Pancreas (tissue), 10 donors: ENCODE measurements around the gene VPS41. TPM values are rescaled to one million over a fixed set of nuclear protein-coding genes. Genes with fewer than 3 reads are reported as not detected.

Experiments used
- ATAC-seq, 4 donors: fragments of 200-7000 bp; cut with Tn5 transposase; one replicate each; pipeline versions ENCODE4 v1.8.0 to v1.9.1; 2020; ENCODE audit warnings: mild to moderate bottlenecking in 4 of 4, moderate library complexity in 4 of 4
- DNase-seq, 6 donors: peaks; one replicate each; pipeline ENCODE4 v3.0.0-alpha.2; 2020
- FAIRE-seq: peaks from 2 replicates; lab custom pipeline; 2012; peaks lifted over from hg19 to GRCh38; lab: Jason Lieb, UNC
- H3K27ac ChIP-seq, 4 donors: fragments of 200-600 bp; sonication (generic); 1 replicate in 3 of 4; 2 replicates in 1 of 4; pipeline versions ENCODE4 v1.5.0 to v1.8.0; 2020
- H3K27me3 ChIP-seq, 4 donors: fragments of 200-600 bp; one replicate each; pipeline ENCODE4 v1.8.0; 2021
- H3K36me3 ChIP-seq, 3 donors: fragments of 200-600 bp; sonication (generic) in 1 of 3; one replicate each; pipeline versions ENCODE4 v1.5.0 to v1.8.0; 2020 to 2021
- H3K4me1 ChIP-seq, 3 donors: fragments of 200-600 bp; one replicate each; pipeline ENCODE4 v1.8.0; 2021
- H3K4me3 ChIP-seq, 4 donors: fragments of 200-600 bp; sonication (generic) in 2 of 4; one replicate each; pipeline versions ENCODE4 v1.5.0 to v1.8.0; 2020 to 2021
- H3K9me3 ChIP-seq, 4 donors: fragments of 200-600 bp; one replicate each; pipeline ENCODE4 v1.8.0; 2021
- WGBS, 2 donors: extraction: QIAGEN DNeasy Blood & Tissue Kit; methylation state at CpG; one replicate each; pipeline ENCODE4 v1.1.7; 2013; 5-methylcytosine and 5-hydroxymethylcytosine counted together
- intact Hi-C, 3 donors: fragments of 100-400 bp; cut with DNase I; formaldehyde crosslinking; loops; one replicate each; pipeline versions ENCODE4 v1.11.1 to v1.14.2; 2022
- polyA plus RNA-seq, 2 donors: library from polyadenylated mRNA; stranded (reverse); fragments of 200-250 nt; gene quantifications; one replicate each; pipeline ENCODE4 v1.2.3, GENCODE V29; 2013
- total RNA-seq, 6 donors: library from RNA; stranded (reverse); fragmentation: NEBNext Ultra II Directional in 4 of 6; extraction: Animal tissue kit (Norgen Biotek cat#: 25700) in 4 of 6; gene quantifications; one replicate each; pipeline versions ENCODE4 v1.2.1 to v1.2.4, GENCODE V29; 2021 to 2023
- TF ChIP-seq, protein P1 (sequence below), 4 donors: fragments of 200-600 bp; sonication (generic) in 3 of 4; IDR thresholded peaks; one replicate each; pipeline versions ENCODE4 v1.5.0 to v1.8.0; 2021; ENCODE audit warnings: antibody characterized with exemption in 4 of 4
- donor health status: healthy with polysubstance abuse.
- donor health status: DM: no; HTN: no; CAD: no; lungs with moderate emphysema.
- donor health status: DM: no; HTN: no; CAD: no.
- donor health status: control.
- donor health status: control.
- donor health status: Bipolar disorder and iron deficiency.
- donor health status: DM: yes; HTN: yes; CAD: no.
- donor health status: DM: no; HTN: no; CAD: no.
- donor health status: DM: no; HTN: no; CAD: no.
- donor health status: DM: yes; HTN: yes; CAD: no.

The VPS41 gene
- total and polyA plus RNA-seq, 8 donors = 10.0 to 79.2 (median 37.8) TPM

DNA sequence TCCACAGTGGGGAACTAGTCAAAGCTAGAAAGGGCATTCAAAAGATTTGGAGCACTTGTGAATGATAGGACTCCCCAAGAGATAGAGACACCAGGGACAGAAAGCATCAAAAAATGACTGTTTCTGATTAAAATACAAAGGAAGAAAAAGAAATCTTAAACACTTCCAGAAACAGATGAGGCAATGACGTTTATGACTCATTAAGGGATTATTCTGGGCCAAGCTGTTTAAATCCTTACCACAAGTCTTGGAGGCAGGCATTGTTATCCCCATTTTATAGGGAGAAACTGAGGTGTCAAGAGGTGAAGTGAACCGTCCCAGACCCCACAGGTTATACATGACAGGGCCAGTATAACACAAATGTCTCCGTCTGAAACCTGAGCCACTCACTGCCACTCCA lies 209.5 kb downstream of the VPS41 start:
- H3K9me3 ChIP-seq = no peaks in the 10 kb centered on the region
- H3K4me3 ChIP-seq = no peak overlapping the region
- H3K4me1 ChIP-seq = no peaks in the 10 kb centered on the region
- FAIRE-seq (no peak), ATAC-seq (no peak), DNase-seq (no peak)
- no peaks in the 10 kb centered on the region for H3K27me3 ChIP-seq
- 40 to 52% methylated on average over 3 of the region's 3 CpGs for WGBS, 2 donors
- H3K27ac ChIP-seq = no peak overlapping the region
- intact Hi-C loops = no loop called here
- H3K36me3 ChIP-seq = no peaks in the 10 kb centered on the region
- TF ChIP-seq, protein P1, sequence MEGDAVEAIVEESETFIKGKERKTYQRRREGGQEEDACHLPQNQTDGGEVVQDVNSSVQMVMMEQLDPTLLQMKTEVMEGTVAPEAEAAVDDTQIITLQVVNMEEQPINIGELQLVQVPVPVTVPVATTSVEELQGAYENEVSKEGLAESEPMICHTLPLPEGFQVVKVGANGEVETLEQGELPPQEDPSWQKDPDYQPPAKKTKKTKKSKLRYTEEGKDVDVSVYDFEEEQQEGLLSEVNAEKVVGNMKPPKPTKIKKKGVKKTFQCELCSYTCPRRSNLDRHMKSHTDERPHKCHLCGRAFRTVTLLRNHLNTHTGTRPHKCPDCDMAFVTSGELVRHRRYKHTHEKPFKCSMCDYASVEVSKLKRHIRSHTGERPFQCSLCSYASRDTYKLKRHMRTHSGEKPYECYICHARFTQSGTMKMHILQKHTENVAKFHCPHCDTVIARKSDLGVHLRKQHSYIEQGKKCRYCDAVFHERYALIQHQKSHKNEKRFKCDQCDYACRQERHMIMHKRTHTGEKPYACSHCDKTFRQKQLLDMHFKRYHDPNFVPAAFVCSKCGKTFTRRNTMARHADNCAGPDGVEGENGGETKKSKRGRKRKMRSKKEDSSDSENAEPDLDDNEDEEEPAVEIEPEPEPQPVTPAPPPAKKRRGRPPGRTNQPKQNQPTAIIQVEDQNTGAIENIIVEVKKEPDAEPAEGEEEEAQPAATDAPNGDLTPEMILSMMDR (IDR thresholded peaks at IDR 0.05) = no peak

DNA sequence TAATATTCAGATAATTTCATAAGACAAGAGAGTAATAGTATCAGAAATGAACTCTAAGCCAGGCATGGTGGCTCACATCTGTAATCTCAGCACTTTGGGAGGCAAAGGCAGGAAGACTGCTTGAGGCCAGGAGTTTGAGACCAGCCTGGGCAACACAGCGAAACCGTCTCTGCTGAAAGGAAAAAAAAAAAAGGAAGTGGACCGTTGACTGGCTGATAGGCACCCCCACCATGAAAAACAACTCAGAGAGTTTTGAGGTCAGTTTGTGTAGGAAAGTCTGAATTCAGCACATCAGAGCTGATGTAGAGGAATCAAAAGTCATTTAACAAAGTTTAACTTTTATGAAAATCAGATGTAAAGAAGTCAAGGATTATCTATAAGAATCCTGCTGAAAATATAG lies 214.7 kb downstream of the VPS41 start:
- Histone ChIP-seq H3K36me3 (no peaks in the 10 kb centered on the region), H3K27me3 (no peaks in the 10 kb centered on the region), H3K4me3 (no peak overlapping the region), H3K9me3 (no peaks in the 10 kb centered on the region), H3K4me1 (no peaks in the 10 kb centered on the region), H3K27ac (no peak overlapping the region)
- TF ChIP-seq, protein P1 (IDR thresholded peaks at IDR 0.05) = no peak
- intact Hi-C loops = no loop called here
- no peak for ATAC-seq
- no peak for FAIRE-seq
- no peak for DNase-seq
- 48 to 72% methylated on average over 3 of the region's 3 CpGs for WGBS, 2 donors

DNA sequence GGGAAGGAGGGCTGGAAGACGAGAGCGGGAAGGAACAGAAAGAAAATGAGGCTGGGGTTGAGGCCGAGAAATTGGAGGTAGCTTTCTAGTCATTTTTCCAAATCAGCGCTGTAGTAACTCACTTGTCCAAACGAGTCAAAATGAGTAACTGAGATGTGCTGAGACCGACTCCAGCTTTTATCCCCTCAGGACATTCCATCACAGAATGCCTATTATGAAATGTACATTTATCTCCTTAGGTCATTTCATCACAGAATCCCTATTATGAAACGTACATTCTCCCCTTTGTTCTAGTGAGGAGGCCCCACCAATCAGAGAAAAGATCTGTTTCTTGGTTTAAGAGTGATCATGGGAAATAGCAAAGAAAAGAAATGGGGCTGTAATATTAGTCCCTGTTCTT lies 222.1 kb downstream of the VPS41 start:
- Histone ChIP-seq H3K9me3 (no peaks in the 10 kb centered on the region), H3K27ac (no peak overlapping the region), H3K27me3 (no peaks in the 10 kb centered on the region), H3K4me3 (no peak overlapping the region), H3K4me1 (no peaks in the 10 kb centered on the region), H3K36me3 (no peaks in the 10 kb centered on the region)
- FAIRE-seq (no peak), DNase-seq (no peak), ATAC-seq (no peak)
- intact Hi-C loops = no loop called here
- 67 to 78% methylated on average over 7 of the region's 7 CpGs for WGBS, 2 donors
- TF ChIP-seq, protein P1 (IDR thresholded peaks at IDR 0.05) = no peak

DNA sequence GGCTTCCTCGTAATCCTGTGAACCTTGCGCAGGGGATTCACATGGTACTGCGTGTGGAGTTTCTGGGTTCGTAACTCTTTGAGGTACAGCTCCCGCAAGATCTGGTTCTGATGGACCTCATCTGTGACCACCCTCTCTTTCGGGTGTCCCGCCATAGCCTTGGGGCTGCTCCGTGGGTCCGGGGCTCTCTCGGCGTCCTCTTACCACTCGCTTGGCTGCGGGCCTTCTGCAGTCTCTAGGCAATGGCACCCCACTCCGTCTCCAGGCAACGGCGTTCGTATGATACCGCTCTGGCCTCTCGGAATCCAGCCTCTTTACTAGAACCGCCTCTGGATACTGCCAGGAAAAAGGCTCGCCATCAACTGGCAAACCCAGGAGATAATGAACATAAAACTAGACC lies 223.1 kb downstream of the VPS41 start:
- DNase-seq (no peak), FAIRE-seq (no peak), ATAC-seq (no peak)
- TF ChIP-seq, protein P1 (IDR thresholded peaks at IDR 0.05) = no peak
- no peak overlapping the region for H3K27ac ChIP-seq
- no peaks in the 10 kb centered on the region for H3K36me3 ChIP-seq
- H3K4me3 ChIP-seq = no peak overlapping the region
- intact Hi-C loops = no loop called here
- no peaks in the 10 kb centered on the region for H3K27me3 ChIP-seq
- H3K4me1 ChIP-seq = no peaks in the 10 kb centered on the region
- H3K9me3 ChIP-seq = no peaks in the 10 kb centered on the region
- WGBS, 2 donors = 88 to 91% methylated on average over 21 of the region's 21 CpGs

GRCh38 chr7:38682606-38683005 lies 226.4 kb downstream of the VPS41 start:
- ATAC-seq = no peak
- Histone ChIP-seq H3K27ac (no peak overlapping the region), H3K36me3 (no peaks in the 10 kb centered on the region), H3K27me3 (no peaks in the 10 kb centered on the region), H3K4me1 (no peaks in the 10 kb centered on the region), H3K9me3 (no peaks in the 10 kb centered on the region), H3K4me3 (no peak overlapping the region)
- WGBS, 2 donors = 65 to 70% methylated on average over 3 of the region's 3 CpGs
- FAIRE-seq = no peak
- intact Hi-C loops = no loop called here
- no peak for DNase-seq
- TF ChIP-seq, protein P1 (IDR thresholded peaks at IDR 0.05) = no peak
